Measurements from ENCODE around the gene XPO4.

GRCh38 chr13:20882206-20882605, 20.3 kb downstream of the XPO4 start:
- TF ChIP-seq GABPA (IDR thresholded peaks at IDR 0.05 in 1 of 2, conservative IDR thresholded peaks at IDR 0.05 in 1 of 2): no peak
- no peak for TF ChIP-seq JUND (IDR thresholded peaks at IDR 0.05)
- TF ChIP-seq CTCF (IDR thresholded peaks at IDR 0.05; ENCODE audit: low read depth, low read length, missing input control): no peak
- no peak for TF ChIP-seq TAF1 (conservative IDR thresholded peaks at IDR 0.05)
- TF ChIP-seq, protein P1, sequence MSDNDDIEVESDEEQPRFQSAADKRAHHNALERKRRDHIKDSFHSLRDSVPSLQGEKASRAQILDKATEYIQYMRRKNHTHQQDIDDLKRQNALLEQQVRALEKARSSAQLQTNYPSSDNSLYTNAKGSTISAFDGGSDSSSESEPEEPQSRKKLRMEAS (IDR thresholded peaks at IDR 0.05): no peak
- TF ChIP-seq YY1 (IDR thresholded peaks at IDR 0.05): no peak
